ENCODE data around the gene FAM209B.

DNA sequence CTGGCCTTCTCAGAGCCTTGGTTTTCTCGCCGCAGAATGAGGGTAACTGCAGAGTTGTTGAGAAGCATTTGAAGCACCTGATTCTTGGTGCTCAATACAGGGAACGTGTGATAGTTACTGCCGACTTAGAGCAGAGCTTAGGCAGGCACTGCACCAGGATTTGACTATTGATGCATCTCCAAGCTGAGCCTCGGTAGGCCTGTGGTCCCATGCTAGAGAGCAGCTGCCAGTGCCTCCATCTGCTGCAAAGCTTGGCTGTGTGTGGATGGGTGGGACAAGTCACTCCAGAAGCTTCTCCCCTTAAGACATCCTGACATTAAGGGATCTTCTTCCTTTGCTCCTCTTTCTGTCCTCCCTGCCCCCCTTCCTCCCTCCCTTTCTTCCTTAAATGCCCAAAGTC lies 40.9 kb downstream of the FAM209B start:
- TF ChIP-seq ZNF274 (IDR thresholded peaks at IDR 0.05; ENCODE audit: low read depth, low read length) (no peak), YY1 (IDR thresholded peaks at IDR 0.05; ENCODE audit: insufficient read depth, insufficient read length) (no peak)
